Measurements from ENCODE around the gene OR2L5.

- TF ChIP-seq POLR2A (IDR thresholded peaks at IDR 0.05; ENCODE audit: low read depth, low read length) = no peak
- TF ChIP-seq POU2F2 (IDR thresholded peaks at IDR 0.05; ENCODE audit: low read depth, low read length) = no peak
- no peak for TF ChIP-seq SPI1 (IDR thresholded peaks at IDR 0.05; ENCODE audit: low read depth, low read length)
- no peak for TF ChIP-seq POLR2AphosphoS5 (IDR thresholded peaks at IDR 0.05; ENCODE audit: low read depth, low read length)
- no peak for TF ChIP-seq TAF1 (IDR thresholded peaks at IDR 0.05; ENCODE audit: low read depth, low read length)
- no peak for TF ChIP-seq PAX5 (IDR thresholded peaks at IDR 0.05; ENCODE audit: insufficient read depth, low read length, severe bottlenecking)
These were observed 2.3 kb downstream of the OR2L5 start for GRCh38 chr1:248015803-248016202.
